Testis (tissue), 2 donors: ENCODE measurements around the gene ATL1.

Source experiments
- CTCF ChIP-seq, 3 experiments: fragments of 450-650 bp in 2 of 3; fragments of 200-600 bp in 1 of 3; sonication (generic) in 1 of 3; IDR thresholded peaks; one replicate each; pipeline ENCODE4 v1.5.1; 2016 to 2019; ENCODE audit warnings: antibody characterized with exemption in 3 of 3, mild to moderate bottlenecking in 2 of 3, moderate library complexity in 1 of 3
- POLR2A ChIP-seq: fragments of 450-650 bp; IDR thresholded peaks from one replicate; pipeline ENCODE4 v1.6.1; 2017; ENCODE audit warnings: antibody characterized with exemption, mild to moderate bottlenecking, moderate library complexity

- TF ChIP-seq CTCF (IDR thresholded peaks at IDR 0.05) (no peak), POLR2A (no peak)
These were observed 9.7 kb upstream of the ATL1 start for GRCh38 chr14:50550294-50550693.
